AG08396 (cell line): ENCODE measurements around the gene MEGF6.
A peak's percentile ranks its signal among the peaks of the same experiment; 100 is the strongest.

Experiments used
- DNase-seq: peaks from one replicate; pipeline ENCODE4 v3.0.0; 2012; ENCODE audit warnings: low spot score, mixed read lengths

The MEGF6 gene, protein sequence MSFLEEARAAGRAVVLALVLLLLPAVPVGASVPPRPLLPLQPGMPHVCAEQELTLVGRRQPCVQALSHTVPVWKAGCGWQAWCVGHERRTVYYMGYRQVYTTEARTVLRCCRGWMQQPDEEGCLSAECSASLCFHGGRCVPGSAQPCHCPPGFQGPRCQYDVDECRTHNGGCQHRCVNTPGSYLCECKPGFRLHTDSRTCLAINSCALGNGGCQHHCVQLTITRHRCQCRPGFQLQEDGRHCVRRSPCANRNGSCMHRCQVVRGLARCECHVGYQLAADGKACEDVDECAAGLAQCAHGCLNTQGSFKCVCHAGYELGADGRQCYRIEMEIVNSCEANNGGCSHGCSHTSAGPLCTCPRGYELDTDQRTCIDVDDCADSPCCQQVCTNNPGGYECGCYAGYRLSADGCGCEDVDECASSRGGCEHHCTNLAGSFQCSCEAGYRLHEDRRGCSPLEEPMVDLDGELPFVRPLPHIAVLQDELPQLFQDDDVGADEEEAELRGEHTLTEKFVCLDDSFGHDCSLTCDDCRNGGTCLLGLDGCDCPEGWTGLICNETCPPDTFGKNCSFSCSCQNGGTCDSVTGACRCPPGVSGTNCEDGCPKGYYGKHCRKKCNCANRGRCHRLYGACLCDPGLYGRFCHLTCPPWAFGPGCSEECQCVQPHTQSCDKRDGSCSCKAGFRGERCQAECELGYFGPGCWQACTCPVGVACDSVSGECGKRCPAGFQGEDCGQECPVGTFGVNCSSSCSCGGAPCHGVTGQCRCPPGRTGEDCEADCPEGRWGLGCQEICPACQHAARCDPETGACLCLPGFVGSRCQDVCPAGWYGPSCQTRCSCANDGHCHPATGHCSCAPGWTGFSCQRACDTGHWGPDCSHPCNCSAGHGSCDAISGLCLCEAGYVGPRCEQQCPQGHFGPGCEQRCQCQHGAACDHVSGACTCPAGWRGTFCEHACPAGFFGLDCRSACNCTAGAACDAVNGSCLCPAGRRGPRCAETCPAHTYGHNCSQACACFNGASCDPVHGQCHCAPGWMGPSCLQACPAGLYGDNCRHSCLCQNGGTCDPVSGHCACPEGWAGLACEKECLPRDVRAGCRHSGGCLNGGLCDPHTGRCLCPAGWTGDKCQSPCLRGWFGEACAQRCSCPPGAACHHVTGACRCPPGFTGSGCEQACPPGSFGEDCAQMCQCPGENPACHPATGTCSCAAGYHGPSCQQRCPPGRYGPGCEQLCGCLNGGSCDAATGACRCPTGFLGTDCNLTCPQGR (N-terminal part only)

DNA sequence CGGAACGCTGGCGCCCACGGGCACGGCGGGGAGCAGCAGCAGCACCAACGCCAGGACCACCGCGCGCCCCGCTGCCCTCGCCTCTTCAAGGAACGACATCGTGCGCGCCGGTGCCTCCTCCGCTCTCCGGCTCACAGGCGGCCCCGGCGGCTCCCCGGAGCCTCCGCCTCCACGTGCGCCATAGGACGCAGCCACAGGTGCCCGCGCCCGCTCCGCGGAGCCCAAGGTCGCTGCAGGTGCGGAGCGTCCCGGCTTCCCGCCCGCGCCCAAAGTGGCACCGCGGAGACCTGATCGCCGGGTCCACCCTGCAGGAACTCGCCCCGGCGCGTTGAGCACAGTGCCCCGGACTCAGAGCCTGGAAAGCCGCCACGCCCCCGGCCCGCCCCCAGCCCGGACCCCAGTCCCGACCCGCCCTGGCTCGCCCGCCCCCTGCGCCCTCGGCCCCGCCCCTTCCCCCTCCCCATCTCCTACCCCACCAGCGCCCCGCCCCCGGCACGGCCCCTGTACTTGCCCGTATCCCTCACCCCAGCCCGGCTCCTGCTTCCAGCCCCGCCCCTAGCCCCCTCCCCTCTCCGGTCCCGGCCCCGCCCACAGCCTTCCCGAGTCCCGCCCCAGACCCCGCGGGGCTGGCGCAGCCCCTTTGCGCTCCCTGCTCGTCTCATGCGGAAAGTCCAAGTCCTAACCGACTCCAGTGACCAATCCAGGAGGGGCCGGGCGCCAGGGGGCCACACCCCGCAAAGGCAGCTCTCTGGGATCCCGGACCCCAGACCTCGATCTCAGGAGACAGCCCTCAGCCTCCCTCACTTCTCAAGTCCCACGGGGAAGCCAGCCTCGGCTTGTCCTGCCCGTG, at the start of gene MEGF6:
TSS of gene MEGF6 (minus strand) at position 339 of the 850 bp plus-strand sequence. CDS start at position 99, 240 bp downstream.
- DNase-seq, result peak; percentile 78

DNA sequence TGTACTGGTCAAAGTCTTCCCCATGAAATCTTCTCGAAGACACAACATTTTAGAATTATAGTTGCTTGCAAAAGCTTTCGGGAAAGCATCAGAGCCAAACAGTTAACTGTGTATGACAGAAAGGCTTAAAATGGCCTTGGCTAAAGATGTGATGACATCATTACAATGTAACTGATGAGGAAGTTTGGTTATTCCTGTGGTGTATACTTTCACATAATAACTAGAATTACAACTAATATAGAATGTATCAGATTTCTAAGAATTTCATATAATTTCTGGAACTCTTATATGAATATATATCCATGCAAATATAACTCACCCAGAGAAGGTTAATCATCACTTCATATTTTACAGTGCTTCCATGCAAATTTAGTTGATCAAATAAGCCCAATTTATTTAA, 49.4 kb upstream of the MEGF6 start:
- DNase-seq, result no peak

DNA sequence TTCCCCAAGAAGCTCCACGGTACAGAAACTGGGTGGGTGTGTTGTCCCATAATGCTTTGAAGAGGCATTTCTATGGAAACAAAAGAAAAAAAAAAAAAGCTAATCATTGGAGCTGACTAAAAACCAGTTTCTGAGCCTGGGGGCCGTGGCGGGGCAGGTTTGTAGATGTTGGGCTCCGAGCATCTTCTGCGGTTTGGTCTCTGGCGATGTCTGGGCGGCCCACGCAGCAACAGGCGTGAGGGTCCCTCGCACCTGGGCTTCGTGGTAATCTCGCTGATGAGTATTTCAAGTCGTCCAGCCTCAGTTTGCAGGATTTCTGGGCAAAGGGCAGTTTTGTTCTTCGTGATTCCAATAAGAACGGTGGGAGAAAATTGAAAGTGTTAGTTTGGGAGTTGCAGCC, 47.8 kb upstream of the MEGF6 start:
- no peak for DNase-seq

DNA sequence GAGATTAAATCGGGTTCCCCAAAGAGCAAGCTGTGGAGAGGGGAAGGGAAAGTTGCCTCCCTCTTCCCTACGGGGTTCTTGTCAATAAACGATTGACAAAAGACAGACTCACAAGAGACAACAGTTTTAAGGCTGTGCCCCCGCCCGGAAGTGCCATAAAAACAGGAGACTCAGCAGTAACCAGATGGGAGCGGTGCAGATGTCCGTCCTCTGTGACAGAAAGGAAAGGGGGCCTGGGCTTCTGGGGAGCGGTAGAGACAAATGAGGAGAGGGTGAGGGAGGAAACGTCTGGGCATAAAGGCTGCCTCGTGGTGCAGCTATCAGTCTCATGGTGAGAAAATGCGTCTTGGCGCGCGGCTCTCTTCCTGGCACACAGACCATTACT, 46.9 kb upstream of the MEGF6 start:
- DNase-seq, result no peak

DNA sequence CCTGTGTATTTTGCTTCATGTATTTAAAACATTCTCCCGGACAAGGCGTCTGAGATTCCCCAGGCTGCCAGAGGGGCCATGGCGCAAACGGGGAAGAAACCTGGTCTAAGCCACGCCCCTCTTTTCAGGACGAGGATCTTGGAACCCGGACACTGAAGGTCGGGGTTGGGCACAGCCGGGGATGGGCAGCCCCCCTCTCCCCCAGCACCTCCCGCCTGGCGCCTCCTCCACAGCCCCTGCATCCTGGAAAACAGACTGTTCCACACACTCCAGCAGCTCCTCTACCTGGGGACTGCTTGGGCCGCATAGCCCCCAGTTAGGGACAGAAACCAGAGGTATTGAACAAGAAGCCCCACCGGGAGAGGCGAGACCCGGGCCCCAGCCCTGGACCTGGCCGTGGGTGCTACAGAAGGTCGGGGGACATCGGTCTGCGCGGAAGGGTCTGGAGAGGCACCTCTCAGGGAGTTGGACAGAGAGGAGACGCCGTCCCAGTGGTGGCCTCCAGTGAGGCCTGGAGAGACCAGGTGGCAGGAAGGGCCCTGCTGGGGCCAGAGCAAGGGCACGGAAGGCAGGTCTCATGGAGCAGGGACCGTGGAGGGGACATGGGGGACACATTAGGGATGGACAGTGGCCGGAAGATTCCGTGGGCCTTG, 46.4 kb upstream of the MEGF6 start:
- no peak for DNase-seq

DNA sequence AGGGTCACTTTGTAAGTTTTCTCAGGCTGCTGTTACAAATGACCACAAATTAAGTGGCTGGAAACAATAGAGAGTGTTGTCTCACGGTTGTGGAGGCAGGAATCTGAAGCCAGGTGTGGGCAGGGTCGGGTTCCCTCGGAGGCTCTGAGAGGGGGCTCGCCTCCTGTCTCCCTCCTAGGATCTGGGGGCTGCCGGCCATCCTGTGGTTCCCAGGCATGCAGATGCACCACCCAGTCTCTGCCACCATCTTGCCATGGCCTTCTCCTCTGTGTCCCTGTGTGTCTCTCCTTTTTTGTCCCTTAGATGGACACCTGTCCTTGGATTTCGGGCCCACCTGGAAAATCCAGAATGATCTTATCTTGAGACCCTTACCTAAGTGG, 45.8 kb upstream of the MEGF6 start:
- DNase-seq, result no peak

DNA sequence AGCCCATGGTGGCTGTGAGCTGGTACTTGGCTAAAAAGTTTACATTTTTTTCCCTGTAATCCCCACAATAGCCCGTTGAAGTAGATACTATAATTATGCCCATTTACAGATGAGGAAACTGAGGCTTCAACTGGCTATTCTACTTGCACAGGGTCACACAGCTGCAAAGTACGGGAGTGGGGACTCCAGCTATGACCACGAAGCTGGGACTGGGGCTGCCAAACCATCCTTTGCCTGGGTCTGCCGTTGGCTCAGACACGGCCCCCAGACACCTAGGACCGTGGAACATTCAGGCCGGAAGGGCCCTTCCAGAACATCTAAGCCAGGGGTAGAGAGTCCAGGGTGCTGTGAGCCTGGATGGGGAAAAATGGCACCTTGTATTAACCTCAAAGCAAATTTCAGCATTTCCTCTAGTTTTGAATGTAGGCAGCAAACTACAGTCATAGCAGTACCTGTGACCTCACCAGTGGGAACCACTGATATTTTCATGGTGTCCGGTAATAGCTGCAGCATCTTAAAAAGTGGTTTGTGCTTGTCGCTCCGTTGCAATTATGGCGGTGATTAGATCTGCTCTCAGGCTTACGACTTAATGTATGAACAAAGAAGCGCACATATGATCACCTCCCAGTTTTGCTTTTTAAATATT, 45.3 kb upstream of the MEGF6 start:
- DNase-seq, result no peak

DNA sequence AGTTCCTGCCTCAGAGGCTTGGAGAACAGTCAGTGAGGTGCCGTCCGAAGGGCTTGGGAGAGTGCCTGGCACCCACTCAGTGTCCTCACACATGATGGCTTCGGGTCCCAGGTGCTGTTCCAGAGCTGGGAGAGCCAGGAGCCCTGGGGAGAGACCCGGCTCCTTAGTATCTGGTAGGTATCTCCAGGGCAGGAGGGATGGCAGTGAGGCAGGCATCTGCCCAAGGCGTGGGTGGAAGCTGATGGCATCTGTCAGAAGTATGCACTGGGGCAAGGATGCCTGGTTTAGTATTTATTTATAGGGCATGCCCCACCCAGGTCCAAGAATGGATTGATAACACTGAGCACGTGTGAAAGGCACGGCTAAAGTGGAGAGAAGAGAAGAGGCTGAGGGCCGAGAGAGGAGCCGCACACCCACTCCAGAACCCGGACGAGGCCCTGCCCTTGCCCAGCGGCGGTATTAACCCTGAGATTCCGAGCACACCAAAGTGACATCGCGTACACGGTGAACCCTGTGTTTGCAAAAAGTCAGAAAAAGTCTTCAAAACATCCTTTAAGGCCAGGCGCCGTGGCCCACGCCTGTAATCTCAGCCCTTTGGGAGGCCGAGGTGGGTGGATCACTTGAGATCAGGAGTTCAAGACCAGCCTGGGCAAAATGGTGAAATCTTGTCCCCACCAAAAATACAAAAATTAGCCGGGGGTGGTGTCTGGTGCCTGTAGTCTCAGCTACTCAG, 43.4 kb upstream of the MEGF6 start:
- DNase-seq, result no peak

DNA sequence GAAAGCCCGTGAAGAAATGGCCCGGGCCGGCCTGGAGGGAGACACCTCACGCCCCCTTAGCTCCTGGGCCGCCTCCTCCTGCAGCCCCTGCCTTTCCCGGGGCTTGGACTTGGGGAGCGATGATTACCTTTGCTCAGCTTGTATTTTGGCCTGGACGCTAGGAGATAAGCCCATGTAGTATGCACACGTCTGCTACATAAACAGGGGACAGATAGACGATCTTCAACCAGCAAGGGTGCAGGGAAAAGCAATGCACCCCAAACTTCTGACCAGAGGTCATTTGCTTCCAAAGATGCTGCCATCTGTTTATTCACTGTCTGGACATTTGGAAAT, 41.9 kb upstream of the MEGF6 start:
- DNase-seq, result no peak

DNA sequence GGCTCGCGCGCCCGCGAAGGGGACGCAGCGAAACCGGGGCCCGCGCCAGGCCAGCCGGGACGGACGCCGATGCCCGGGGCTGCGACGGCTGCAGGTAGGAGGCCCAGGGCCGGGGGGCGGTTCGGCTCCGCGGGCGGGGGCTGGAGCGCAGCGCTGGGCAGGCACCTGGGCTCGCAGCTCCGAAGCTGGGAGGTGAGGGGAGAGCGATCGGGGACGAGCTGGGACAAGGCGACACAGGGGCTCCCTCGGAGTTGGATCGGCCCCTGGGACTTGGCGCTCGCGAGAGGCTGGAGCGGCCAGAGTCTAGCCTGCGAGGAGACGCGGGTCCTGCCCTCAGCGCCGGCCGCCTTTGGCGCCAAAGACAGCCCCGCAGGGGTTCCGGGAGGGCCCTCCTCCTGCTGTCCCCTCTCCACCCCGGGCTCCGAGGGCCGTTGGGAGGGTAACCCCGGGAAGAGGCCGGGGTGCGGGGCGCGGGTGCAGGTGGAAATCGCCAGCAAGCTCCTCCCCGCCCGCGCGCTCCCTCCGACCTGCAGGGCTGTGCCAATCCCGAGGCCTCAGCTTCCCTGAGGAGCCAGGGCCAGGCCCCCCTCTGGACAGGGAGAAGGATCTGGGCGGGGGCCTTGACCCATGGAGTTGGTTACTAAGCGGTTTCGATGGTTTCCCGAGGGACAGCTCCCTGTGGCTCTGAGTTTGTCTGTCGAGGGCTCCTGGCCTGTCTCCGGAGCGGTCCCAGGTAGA, 41.4 kb upstream of the MEGF6 start:
- no peak for DNase-seq

DNA sequence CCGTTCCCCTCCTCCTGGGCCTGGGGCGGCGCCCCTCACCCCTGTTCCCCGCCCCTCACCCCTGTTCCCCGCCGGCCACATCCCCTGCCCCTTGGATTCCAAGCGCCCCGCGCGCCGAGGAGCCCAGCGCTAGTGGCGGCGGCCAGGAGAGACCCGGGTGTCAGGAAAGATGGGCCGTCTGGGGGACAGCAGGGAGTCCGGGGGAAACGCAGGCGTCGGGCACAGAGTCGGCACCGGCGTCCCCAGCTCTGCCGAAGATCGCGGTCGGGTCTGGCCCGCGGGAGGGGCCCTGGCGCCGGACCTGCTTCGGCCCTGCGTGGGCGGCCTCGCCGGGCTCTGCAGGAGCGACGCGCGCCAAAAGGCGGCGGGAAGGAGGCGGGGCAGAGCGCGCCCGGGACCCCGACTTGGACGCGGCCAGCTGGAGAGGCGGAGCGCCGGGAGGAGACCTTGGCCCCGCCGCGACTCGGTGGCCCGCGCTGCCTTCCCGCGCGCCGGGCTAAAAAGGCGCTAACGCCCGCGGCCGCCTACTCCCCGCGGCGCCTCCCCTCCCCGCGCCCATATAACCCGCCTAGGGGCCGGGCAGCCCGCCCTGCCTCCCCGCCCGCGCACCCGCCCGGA, 40.7 kb upstream of the MEGF6 start, which contains the start of gene TP73:
TSS of gene TP73 (plus strand) at position 587 of the 618 bp plus-strand sequence. CDS start 29,850 bp downstream, outside the sequence.
- peak; percentile 30 for DNase-seq

DNA sequence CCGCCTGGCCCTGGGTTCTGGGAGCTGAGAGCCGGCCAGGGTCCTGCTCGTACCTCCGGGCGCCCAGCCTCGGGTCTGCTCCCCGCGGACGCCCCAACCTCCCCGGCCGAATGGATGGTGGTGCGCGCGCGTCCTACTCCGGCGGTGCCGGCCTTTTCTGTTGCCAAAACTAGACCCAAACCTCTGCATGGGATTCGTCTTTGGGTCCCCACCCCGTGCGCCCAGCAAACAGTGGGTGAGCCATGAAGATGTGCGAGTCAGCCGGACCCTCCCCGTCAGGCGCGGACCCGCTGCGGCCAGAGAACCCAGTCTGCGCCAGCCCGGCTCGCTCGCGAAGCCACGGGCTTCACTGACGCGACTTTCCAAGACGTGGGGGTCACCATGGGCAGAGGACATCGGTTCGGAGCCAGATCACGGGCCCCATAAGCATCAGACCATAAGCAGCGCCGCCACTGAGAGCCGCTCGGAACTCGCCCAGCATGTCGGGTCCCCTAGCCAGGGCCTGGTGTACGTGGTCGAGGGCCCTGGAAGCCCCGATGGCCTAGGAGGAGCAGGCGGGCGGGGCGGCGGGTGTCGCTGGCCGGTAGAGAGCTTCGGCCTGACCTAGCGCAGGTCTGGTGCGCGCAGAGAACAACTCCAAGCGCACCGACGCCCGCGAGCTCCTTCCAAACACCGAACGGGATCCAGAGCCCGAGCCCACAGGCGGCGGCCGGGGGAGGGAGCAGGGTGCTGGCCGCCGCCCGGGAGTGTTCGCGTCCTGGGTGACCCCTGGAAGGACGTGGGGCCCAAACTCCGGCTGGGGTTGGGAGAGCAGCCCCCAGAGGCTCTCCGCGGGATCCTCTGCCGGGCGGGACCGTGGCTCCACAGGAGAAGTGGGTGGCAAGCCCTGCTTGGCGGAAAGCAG, 40.0 kb upstream of the MEGF6 start:
- peak; percentile 26 for DNase-seq

DNA sequence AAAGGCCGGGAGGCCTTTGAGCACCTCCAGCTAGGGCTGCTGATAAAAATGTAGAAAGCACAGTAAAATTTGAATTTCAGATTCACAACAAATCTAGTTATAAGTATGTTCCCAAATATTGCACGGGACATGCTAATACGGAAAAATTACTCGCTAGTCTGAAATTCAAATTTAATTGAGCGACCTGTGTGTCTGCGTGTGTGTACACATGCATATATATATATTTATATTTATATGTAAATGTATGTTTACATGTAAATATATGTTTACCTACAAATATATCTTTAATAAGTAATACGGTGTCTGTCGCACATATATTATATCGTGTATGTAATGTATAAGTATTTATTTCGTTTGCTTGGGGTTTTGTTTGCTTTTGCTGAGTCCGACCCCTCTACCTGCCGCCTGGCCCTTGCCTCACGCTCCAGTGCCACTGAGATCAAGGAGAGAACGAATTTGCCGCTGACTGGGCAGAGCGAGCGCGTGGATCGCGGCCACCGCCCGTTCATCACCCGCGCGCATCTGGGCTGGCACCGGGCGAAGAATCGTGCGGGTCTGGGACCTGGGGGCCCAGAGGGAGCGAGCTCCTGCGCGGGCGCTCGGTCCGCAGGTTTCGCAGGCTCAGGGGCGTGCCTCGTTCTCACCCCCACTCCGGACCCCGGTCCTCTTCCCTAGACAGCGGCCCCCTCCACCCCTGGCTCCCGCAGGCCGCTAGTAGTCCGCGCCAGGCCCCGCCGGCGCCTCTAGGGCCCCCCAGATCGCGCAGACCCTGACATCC, 39.1 kb upstream of the MEGF6 start:
- no peak for DNase-seq

DNA sequence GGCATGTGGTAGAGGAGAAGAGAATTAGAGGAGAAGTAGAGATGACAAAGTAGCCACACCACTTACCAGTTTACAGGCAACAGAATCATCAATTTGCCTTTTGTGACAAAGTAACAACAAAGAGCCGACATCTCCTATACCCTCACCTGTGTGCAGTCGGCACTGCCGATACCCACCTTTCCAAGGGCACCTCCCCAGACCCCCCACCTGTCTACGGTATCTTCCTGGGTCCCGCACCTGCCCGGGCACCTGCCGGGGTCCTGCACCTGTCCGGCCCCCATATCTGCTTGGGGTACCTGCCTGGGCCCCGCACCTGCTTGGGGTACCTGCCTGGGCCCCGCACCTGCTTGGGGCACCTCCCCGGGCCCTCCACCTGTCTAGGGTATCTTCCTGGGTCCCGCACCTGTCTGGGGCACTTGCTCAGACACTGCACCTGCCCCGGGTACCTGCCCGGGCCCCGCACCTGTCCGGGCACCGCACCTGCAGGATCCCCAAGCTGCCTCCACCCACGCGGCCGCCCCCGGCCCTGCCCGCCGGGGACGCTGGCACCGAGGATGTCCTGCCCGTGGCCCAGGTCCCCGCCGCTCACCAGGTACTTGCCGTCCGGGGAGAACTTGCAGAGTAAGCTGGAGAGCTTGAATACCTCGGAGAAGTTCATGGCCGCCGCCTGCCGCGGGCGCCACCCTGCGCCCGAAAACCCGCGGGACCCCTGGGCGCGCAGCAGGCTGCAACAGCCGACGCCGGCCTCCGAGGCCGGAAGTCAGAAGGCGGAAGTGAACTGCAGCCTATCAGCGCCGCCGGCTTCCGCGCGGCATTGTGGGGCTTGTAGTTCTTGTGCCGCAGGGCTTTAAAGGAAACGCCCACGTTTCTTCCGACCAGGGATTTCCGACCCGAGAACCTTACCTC, 38.3 kb upstream of the MEGF6 start, which contains the start of gene WRAP73:
TSS of gene WRAP73 (minus strand) at position 762 of the 906 bp plus-strand sequence. CDS start at position 658, 104 bp downstream.
- peak; percentile 98 for DNase-seq

DNA sequence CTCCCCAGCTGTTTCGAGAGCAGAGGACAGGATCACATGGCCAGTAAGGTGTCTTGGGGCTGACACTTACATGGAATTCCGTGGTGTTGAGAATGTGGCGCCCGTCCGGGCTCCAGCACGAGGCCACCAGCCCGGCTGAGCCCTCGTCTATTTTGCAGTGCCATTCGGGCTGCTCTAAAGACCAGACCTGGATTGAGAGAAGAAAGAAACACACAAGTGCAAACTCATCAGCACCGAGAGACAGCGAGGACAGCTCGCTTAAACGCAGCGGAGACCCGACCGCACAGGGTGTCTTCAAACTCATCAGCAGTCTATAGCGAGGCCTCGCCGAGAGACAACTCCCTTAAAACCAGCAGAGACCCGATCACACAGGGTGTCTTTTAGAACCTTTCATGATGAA, 35.3 kb upstream of the MEGF6 start:
- DNase-seq, result no peak
